ENCODE measurements around the gene LRRC37A.
"Not testable (repeated sequence)": the region's sequence is repeated elsewhere in the genome, so short reads cannot be mapped to it uniquely, and the experiment has no call there.

DNA sequence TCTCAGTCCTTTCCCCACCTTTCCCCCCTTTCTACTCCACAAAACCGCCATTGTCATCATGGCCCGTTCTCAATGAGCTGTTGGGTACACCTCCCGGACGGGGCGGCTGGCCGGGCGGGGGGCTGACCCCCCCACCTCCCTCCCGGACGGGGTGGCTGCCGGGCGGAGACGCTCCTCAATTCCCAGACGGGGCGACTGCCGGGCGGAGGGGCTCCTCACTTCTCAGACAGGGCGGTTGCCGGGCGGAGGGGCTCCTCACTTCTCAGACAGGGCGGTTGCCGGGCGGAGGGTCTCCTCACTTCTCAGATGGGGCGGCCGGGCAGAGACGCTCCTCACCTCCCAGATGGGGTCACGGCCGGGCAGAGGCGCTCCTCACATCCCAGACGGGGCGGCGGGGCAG, 42.1 kb upstream of the LRRC37A start:
- TF ChIP-seq, protein P1, sequence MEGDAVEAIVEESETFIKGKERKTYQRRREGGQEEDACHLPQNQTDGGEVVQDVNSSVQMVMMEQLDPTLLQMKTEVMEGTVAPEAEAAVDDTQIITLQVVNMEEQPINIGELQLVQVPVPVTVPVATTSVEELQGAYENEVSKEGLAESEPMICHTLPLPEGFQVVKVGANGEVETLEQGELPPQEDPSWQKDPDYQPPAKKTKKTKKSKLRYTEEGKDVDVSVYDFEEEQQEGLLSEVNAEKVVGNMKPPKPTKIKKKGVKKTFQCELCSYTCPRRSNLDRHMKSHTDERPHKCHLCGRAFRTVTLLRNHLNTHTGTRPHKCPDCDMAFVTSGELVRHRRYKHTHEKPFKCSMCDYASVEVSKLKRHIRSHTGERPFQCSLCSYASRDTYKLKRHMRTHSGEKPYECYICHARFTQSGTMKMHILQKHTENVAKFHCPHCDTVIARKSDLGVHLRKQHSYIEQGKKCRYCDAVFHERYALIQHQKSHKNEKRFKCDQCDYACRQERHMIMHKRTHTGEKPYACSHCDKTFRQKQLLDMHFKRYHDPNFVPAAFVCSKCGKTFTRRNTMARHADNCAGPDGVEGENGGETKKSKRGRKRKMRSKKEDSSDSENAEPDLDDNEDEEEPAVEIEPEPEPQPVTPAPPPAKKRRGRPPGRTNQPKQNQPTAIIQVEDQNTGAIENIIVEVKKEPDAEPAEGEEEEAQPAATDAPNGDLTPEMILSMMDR (conservative IDR thresholded peaks at IDR 0.05; ENCODE audit: low read length): not testable (repeated sequence)
- TF ChIP-seq EZH2phosphoT487 (IDR thresholded peaks at IDR 0.05; ENCODE audit: borderline replicate concordance): not testable (repeated sequence)

All from Loucy (cell line).